ENCODE data around the gene TNFSF15.

GRCh38 chr9:114774524-114774923 lies 31.3 kb downstream of the TNFSF15 start:
- no peak for TF ChIP-seq POLR2A (IDR thresholded peaks at IDR 0.05)
- TF ChIP-seq, protein P1, sequence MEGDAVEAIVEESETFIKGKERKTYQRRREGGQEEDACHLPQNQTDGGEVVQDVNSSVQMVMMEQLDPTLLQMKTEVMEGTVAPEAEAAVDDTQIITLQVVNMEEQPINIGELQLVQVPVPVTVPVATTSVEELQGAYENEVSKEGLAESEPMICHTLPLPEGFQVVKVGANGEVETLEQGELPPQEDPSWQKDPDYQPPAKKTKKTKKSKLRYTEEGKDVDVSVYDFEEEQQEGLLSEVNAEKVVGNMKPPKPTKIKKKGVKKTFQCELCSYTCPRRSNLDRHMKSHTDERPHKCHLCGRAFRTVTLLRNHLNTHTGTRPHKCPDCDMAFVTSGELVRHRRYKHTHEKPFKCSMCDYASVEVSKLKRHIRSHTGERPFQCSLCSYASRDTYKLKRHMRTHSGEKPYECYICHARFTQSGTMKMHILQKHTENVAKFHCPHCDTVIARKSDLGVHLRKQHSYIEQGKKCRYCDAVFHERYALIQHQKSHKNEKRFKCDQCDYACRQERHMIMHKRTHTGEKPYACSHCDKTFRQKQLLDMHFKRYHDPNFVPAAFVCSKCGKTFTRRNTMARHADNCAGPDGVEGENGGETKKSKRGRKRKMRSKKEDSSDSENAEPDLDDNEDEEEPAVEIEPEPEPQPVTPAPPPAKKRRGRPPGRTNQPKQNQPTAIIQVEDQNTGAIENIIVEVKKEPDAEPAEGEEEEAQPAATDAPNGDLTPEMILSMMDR (IDR thresholded peaks at IDR 0.05): no peak

Data from esophagus squamous epithelium (tissue), 4 donors.